Measurements from ENCODE around the gene SPRR2F.

GRCh38 chr1:153071511-153071910 is 41.8 kb downstream of the SPRR2F start, which contains the start of gene SPRR2B:
- TF ChIP-seq BHLHE40 (IDR thresholded peaks at IDR 0.05; ENCODE audit: low read depth, low read length) (no peak), CTCF (IDR thresholded peaks at IDR 0.05) (no peak), CHD2 (IDR thresholded peaks at IDR 0.05; ENCODE audit: low read length, partially characterized antibody) (no peak), POLR2A (IDR thresholded peaks at IDR 0.05; ENCODE audit: low read length) (no peak), CHD4 (IDR thresholded peaks at IDR 0.05; ENCODE audit: borderline replicate concordance) (no peak), BCL3 (IDR thresholded peaks at IDR 0.05) (no peak), POLR2AphosphoS2 (conservative IDR thresholded peaks at IDR 0.05; ENCODE audit: low read length) (no peak)

All from A549 (cell line).